Measurements from ENCODE around the gene SLC23A3. TPM values are rescaled to one million over a fixed set of nuclear protein-coding genes. Genes with fewer than 3 reads are reported as not detected.

SLC23A3 gene
- total and polyA plus RNA-seq, 9 of the 15 experiments (the other 6 are each of a cell fraction or from before 2014, with no cell fraction given): 0.06 to 0.64 (median 0.16) TPM

DNA sequence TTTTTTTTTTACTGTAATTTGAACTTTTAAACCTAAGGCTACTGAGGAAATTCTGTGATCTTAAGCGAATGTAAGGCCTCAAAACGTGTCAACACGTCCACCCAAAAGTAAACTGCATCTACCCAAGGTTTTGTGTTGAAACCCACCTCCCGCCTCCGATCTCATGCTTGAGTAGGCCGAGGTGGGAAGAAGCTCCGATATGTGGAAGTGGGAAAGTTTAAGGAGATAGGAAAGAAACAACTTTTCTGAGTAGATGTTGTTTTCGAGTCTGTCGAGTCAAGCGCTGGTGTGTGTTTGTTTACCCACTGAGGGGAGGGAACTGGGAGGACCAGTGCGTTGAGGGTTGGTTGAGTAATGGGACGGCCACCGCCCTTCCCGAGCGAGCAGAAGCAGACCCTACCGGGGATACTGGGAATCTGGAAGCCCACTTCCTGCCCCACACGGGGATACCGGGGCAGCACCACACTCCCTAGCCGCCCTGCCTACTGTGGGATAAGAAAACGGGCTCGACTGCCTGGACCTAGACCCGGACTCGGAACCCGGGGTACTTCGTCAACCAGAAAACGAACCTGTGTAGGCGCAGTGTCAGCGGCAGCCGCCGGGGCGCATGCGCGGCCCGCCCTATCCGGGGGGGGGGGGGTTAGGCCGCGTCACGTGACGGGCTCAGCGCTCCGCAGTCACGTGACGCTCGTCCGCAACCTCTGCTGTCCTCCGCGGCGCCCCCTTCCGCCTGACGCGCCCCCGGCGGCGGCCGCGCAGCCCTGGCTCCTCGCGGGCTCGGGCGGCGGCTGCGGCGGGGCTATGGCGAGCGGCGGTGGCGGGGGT, 7.9 kb upstream of the SLC23A3 start, which contains the start of gene RETREG2 (continued):
- TF ChIP-seq, protein P1, sequence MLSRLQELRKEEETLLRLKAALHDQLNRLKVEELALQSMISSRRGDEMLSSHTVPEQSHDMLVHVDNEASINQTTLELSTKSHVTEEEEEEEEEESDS (CRISPR knock-in tag; IDR thresholded peaks at IDR 0.05): no peak
- TF ChIP-seq TAF1 (IDR thresholded peaks at IDR 0.05; ENCODE audit: control insufficient read depth, extremely low read depth, insufficient read depth, low read length, severe bottlenecking): peak; percentile 44
- peak; percentile 63 for TF ChIP-seq HDAC2 (IDR thresholded peaks at IDR 0.05)
- TF ChIP-seq DIDO1 (tag; IDR thresholded peaks at IDR 0.05; ENCODE audit: low read depth): no peak
- peak; percentile 65 for TF ChIP-seq POLR2H (tag; IDR thresholded peaks at IDR 0.05; ENCODE audit: low read depth)
- peak; percentile 23 for TF ChIP-seq MGA (IDR thresholded peaks at IDR 0.05)
- TF ChIP-seq, protein P2, sequence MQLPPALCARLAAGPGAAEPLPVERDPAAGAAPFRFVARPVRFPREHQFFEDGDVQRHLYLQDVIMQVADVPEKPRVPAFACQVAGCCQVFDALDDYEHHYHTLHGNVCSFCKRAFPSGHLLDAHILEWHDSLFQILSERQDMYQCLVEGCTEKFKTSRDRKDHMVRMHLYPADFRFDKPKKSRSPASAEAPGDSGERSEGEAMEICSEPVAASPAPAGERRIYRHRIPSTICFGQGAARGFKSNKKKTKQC (CRISPR knock-in tag; IDR thresholded peaks at IDR 0.05): no peak
- TF ChIP-seq POU5F1 (IDR thresholded peaks at IDR 0.05; ENCODE audit: borderline replicate concordance, low read depth, low read length, partially characterized antibody): no peak
- TF ChIP-seq HDAC3 (IDR thresholded peaks at IDR 0.05; ENCODE audit: borderline replicate concordance, partially characterized antibody): no peak
- TF ChIP-seq MNT (conservative IDR thresholded peaks at IDR 0.05): peak; percentile 66 to 86
- no peak for TF ChIP-seq ZFP1 (CRISPR knock-in tag; IDR thresholded peaks at IDR 0.05)
